ENCODE data around the gene PRIM2. TPM values are rescaled to one million over a fixed set of nuclear protein-coding genes. Genes with fewer than 3 reads are reported as not detected.

The PRIM2 gene
- total and polyA plus RNA-seq, 2 experiments from 2014 or later = 5.1 to 17.3 TPM

DNA sequence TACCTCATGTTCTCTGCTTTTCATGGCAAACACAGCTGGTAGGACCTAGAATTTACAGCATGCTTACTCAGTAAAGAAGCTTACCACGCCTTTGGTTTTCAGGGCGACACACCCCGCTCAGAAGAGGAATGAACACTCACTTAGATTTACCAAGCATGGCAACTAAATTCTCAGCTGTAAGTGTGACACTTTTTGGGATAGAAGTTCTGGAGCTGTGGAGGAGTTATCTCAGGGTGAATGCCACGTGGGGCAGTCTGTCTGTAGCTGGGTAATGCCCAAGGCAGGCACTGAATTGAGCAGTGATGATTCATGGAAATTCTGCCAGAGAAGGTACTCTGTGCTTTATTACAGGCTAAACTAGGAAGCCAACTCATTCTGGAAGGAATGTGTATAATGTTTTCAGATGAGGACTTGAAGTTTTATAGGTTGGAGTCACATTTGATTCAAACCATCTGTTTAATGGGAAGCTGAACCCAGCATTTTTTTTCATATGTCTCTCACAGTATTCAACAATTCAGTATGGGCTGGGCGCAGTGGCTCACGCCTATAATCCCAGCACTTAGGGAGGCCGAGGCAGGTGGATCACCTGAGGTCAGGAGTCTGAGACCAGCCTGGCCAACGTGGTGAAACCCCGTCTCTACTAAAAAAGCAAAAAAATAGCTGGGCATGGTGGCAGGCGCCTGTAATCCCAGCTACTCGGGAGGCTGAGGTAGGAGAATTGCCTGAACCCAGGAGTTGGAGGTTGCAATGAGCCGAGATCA is 3.5 kb upstream of the PRIM2 start:
- H3K4me2 ChIP-seq = peak overlapping the region; percentile 58
- H3K4me3 ChIP-seq = no peak overlapping the region
- H3K27ac ChIP-seq = peak overlapping the region; percentile 91
- H4K20me1 ChIP-seq (ENCODE audit: insufficient read depth, poor library complexity, severe bottlenecking) = no peaks in the 10 kb centered on the region
- no peaks in the 10 kb centered on the region for H3K27me3 ChIP-seq
- peaks cover 11% of the 10 kb centered on the region for H3K79me2 ChIP-seq
- H3K9me3 ChIP-seq (ENCODE audit: low read depth) = no peaks in the 10 kb centered on the region
- H2AFZ ChIP-seq = peak overlapping the region; percentile 4
- peaks cover 20% of the 10 kb centered on the region for H3K4me1 ChIP-seq (ENCODE audit: insufficient read depth)
- peak; percentile 82 for DNase-seq (ENCODE audit: low spot score)
- TF ChIP-seq, protein P1, sequence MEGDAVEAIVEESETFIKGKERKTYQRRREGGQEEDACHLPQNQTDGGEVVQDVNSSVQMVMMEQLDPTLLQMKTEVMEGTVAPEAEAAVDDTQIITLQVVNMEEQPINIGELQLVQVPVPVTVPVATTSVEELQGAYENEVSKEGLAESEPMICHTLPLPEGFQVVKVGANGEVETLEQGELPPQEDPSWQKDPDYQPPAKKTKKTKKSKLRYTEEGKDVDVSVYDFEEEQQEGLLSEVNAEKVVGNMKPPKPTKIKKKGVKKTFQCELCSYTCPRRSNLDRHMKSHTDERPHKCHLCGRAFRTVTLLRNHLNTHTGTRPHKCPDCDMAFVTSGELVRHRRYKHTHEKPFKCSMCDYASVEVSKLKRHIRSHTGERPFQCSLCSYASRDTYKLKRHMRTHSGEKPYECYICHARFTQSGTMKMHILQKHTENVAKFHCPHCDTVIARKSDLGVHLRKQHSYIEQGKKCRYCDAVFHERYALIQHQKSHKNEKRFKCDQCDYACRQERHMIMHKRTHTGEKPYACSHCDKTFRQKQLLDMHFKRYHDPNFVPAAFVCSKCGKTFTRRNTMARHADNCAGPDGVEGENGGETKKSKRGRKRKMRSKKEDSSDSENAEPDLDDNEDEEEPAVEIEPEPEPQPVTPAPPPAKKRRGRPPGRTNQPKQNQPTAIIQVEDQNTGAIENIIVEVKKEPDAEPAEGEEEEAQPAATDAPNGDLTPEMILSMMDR (IDR thresholded peaks at IDR 0.05; ENCODE audit: poor library complexity) = peak; percentile 16
- TF ChIP-seq EZH2 (IDR thresholded peaks at IDR 0.05; ENCODE audit: borderline replicate concordance) (no peak), EZH2phosphoT487 (IDR thresholded peaks at IDR 0.05; ENCODE audit: low read depth, severe bottlenecking, unreplicated experiment) (no peak)
- H3K36me3 ChIP-seq (replicated peaks; ENCODE audit: insufficient read depth, low read depth) = no peaks in the 10 kb centered on the region
- WGBS (ENCODE audit: low lambda C conversion rate, missing lambda C conversion rate) = 48% methylated on average over 12 of the region's 12 CpGs
- H3K9me2 ChIP-seq (replicated peaks; ENCODE audit: insufficient read depth) = no peaks in the 10 kb centered on the region

DNA sequence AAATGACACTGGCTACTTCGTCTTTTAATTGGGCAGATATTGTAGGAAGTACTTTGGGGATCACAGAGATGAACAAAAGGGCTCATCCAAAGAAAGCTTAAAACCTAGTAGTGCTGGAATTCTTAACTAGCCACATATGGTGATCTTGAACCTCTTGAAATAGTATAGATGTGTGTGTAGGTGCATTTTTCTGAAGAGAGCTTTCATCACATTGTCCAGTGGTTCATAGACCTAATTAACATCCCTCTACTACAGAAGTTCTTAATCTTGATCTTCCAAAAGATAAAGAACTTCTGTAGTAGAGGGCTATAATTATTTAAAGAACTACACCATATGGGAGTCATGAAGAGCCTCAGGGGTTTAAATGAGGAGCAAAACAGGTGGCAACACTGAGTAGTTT is 2.3 kb upstream of the PRIM2 start:
- Histone ChIP-seq H3K27me3 (no peaks in the 10 kb centered on the region), H3K9me2 (replicated peaks; ENCODE audit: insufficient read depth) (no peaks in the 10 kb centered on the region), H3K4me1 (ENCODE audit: insufficient read depth) (peaks cover 20% of the 10 kb centered on the region), H3K4me3 (no peak overlapping the region), H3K9me3 (ENCODE audit: low read depth) (no peaks in the 10 kb centered on the region), H3K79me2 (peaks cover 13% of the 10 kb centered on the region), H3K4me2 (no peak overlapping the region), H3K36me3 (replicated peaks; ENCODE audit: insufficient read depth, low read depth) (no peaks in the 10 kb centered on the region), H4K20me1 (ENCODE audit: insufficient read depth, poor library complexity, severe bottlenecking) (no peaks in the 10 kb centered on the region), H2AFZ (no peak overlapping the region), H3K27ac (no peak overlapping the region)
- WGBS (ENCODE audit: low lambda C conversion rate, missing lambda C conversion rate) = 79% methylated on average over 1 of the region's 1 CpG
- no peak for DNase-seq (ENCODE audit: low spot score)
- TF ChIP-seq EZH2phosphoT487 (IDR thresholded peaks at IDR 0.05; ENCODE audit: low read depth, severe bottlenecking, unreplicated experiment) = no peak

DNA sequence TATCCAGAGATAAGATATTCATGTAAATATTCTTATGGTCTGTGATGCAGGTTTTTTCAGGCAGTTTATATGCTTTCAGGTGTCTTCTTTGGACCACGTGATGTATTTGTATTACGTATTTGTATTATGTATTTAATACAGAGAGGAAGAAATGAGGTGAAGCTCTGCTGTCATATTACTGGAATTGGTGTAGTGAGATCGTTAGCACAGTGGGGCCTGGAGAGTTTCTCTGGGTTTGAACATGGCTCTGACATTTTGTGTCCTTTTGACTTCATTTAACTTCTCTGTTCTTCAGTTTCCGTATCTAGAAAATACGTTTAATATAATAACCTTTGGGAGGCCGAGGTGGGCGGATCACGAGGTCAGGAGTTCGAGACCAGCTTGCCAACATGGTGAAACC is 1.6 kb upstream of the PRIM2 start:
- no peak for TF ChIP-seq EZH2phosphoT487 (IDR thresholded peaks at IDR 0.05; ENCODE audit: low read depth, severe bottlenecking, unreplicated experiment)
- TF ChIP-seq, protein P1 (IDR thresholded peaks at IDR 0.05; ENCODE audit: poor library complexity) = no peak
- no peak for TF ChIP-seq EZH2 (IDR thresholded peaks at IDR 0.05; ENCODE audit: borderline replicate concordance)
- no peaks in the 10 kb centered on the region for H3K36me3 ChIP-seq (replicated peaks; ENCODE audit: insufficient read depth, low read depth)
- WGBS (ENCODE audit: low lambda C conversion rate, missing lambda C conversion rate) = 91% methylated on average over 9 of the region's 9 CpGs
- no peak overlapping the region for H3K27ac ChIP-seq
- H3K9me3 ChIP-seq (ENCODE audit: low read depth) = no peaks in the 10 kb centered on the region
- no peak overlapping the region for H3K4me3 ChIP-seq
- no peaks in the 10 kb centered on the region for H4K20me1 ChIP-seq (ENCODE audit: insufficient read depth, poor library complexity, severe bottlenecking)
- H3K79me2 ChIP-seq = peaks cover 13% of the 10 kb centered on the region
- peaks cover 20% of the 10 kb centered on the region for H3K4me1 ChIP-seq (ENCODE audit: insufficient read depth)
- no peak overlapping the region for H2AFZ ChIP-seq
- DNase-seq (ENCODE audit: low spot score) = no peak
- H3K4me2 ChIP-seq = no peak overlapping the region
- no peaks in the 10 kb centered on the region for H3K9me2 ChIP-seq (replicated peaks; ENCODE audit: insufficient read depth)
- H3K27me3 ChIP-seq = no peaks in the 10 kb centered on the region

DNA sequence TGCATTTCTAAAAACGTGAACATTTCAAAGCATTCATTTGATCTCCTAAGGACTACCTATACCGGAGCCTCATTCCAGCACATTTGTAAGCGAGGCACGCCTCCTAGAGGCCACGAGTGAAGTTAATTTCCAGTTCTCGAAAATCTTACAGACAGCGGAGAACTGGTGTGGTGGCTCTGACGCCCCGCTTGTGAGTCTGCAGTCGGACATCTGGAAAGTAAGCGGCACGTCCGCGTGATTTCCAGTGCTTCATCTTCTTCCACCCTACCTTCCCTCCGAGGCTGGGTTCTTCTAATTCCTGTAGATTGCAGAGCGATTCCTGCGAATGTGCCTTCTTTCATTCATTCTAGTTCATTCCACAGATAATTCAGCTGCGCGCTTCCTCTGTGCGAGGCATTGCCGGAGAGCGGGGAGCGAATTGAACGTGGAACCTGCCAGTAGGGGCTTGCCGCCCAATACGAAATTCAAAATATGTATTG is 810 bp upstream of the PRIM2 start:
- Histone ChIP-seq H3K79me2 (peaks cover 13% of the 10 kb centered on the region), H3K27ac (peak overlapping the region; percentile 51), H3K4me3 (peak overlapping the region; percentile 86), H4K20me1 (ENCODE audit: insufficient read depth, poor library complexity, severe bottlenecking) (no peaks in the 10 kb centered on the region), H3K4me1 (ENCODE audit: insufficient read depth) (peaks cover 20% of the 10 kb centered on the region), H3K27me3 (no peaks in the 10 kb centered on the region), H3K4me2 (peak overlapping the region; percentile 96), H2AFZ (peak overlapping the region; percentile 97), H3K9me2 (replicated peaks; ENCODE audit: insufficient read depth) (no peaks in the 10 kb centered on the region), H3K9me3 (ENCODE audit: low read depth) (no peaks in the 10 kb centered on the region), H3K36me3 (replicated peaks; ENCODE audit: insufficient read depth, low read depth) (no peaks in the 10 kb centered on the region)
- 1% methylated on average over 26 of the region's 26 CpGs for WGBS (ENCODE audit: low lambda C conversion rate, missing lambda C conversion rate)
- TF ChIP-seq EZH2 (IDR thresholded peaks at IDR 0.05; ENCODE audit: borderline replicate concordance) (no peak), EZH2phosphoT487 (IDR thresholded peaks at IDR 0.05; ENCODE audit: low read depth, severe bottlenecking, unreplicated experiment) (no peak)
- TF ChIP-seq, protein P1 (IDR thresholded peaks at IDR 0.05; ENCODE audit: poor library complexity) = peak; percentile 92
- DNase-seq (ENCODE audit: low spot score) = peak; percentile 92

Measured in hepatocyte (in vitro differentiated cells).